WERI-Rb-1 (cell line): ENCODE measurements around the gene ERVFRD-1.

Source experiments
- DNase-seq: peaks from one replicate; pipeline ENCODE4 v3.0.0-alpha.2; 2020
- H3K27ac ChIP-seq: fragments of 250-450 bp; sonication (Bioruptor Pico); 2 replicates; pipeline ENCODE4 v1.5.1; 2020; ENCODE audit warnings: mild to moderate bottlenecking, moderate library complexity
- H3K27me3 ChIP-seq: fragments of 250-450 bp; sonication (Bioruptor Pico); 2 replicates; pipeline ENCODE4 v1.5.1; 2021; ENCODE audit warnings: mild to moderate bottlenecking, low read depth, moderate library complexity; ENCODE audit not compliant: insufficient read depth, severe bottlenecking
- H3K36me3 ChIP-seq: fragments of 250-450 bp; sonication (Bioruptor Pico); 2 replicates; pipeline ENCODE4 v1.5.1; 2020; ENCODE audit warnings: mild to moderate bottlenecking, moderate library complexity
- H3K4me3 ChIP-seq: 2 replicates; pipeline ENCODE4 v1.5.1; 2011; ENCODE audit warnings: low read depth, mild to moderate bottlenecking, control low read depth, low read length
- H3K9me3 ChIP-seq: fragments of 250-450 bp; sonication (Bioruptor Pico); 2 replicates; pipeline ENCODE4 v1.5.1; 2021; ENCODE audit warnings: mild to moderate bottlenecking, moderate library complexity; ENCODE audit not compliant: severe bottlenecking
- TF ChIP-seq, protein P1 (sequence below): IDR thresholded peaks from 2 replicates; pipeline ENCODE4 v1.5.1; 2011; ENCODE audit warnings: low read depth, mild to moderate bottlenecking, control low read depth, inconsistent platforms, low read length

Gene ERVFRD-1

GRCh38 chr6:11067348-11067747, 44.2 kb downstream of the ERVFRD-1 start:
- H3K27me3 ChIP-seq, result no peaks in the 10 kb centered on the region
- no peaks in the 10 kb centered on the region for H3K36me3 ChIP-seq
- no peaks in the 10 kb centered on the region for H3K9me3 ChIP-seq
- TF ChIP-seq, protein P1, sequence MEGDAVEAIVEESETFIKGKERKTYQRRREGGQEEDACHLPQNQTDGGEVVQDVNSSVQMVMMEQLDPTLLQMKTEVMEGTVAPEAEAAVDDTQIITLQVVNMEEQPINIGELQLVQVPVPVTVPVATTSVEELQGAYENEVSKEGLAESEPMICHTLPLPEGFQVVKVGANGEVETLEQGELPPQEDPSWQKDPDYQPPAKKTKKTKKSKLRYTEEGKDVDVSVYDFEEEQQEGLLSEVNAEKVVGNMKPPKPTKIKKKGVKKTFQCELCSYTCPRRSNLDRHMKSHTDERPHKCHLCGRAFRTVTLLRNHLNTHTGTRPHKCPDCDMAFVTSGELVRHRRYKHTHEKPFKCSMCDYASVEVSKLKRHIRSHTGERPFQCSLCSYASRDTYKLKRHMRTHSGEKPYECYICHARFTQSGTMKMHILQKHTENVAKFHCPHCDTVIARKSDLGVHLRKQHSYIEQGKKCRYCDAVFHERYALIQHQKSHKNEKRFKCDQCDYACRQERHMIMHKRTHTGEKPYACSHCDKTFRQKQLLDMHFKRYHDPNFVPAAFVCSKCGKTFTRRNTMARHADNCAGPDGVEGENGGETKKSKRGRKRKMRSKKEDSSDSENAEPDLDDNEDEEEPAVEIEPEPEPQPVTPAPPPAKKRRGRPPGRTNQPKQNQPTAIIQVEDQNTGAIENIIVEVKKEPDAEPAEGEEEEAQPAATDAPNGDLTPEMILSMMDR, result no peak
- no peak overlapping the region for H3K4me3 ChIP-seq
- H3K27ac ChIP-seq, result no peak overlapping the region
- DNase-seq, result no peak

DNA sequence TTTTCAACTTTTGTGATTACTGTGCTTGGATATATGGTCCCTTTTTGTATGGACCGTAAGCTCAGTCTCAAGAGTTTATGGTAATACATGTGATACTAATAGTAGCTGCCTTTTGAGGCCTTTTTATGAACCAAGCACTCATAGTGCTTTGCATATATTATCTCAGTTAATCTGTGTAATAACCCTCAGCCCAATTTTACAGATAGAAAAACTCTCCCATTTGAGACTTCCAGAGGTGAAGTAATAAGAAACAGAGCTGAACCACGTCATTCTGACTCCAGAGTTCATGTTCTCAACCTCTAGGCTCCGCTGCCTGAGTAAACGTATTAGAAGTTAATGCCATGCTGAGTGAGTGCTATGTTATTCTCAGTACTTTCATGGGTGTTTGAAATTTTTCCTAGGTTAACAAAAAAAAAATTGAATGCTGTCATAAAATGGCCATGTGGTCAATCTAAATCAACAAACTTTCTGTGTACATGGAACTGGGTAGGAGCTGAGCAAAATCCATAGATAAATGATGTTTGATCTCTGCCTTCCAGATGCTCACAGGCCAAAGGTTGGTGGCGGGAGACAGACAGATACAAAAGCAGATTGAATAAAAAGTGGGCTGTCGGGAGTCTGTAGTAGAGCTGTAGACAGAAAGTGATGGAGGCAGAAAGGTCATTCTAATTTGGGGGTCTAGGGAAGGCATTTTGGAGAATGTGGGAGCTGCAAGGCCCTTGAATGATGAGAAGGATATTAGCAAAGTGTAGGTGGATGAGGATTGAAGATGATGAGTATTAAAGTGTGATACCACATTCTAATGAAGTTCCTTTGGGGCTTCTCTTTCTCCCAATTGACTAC, 44.8 kb downstream of the ERVFRD-1 start:
- H3K9me3 ChIP-seq, result no peaks in the 10 kb centered on the region
- no peak for DNase-seq
- H3K4me3 ChIP-seq, result no peak overlapping the region
- H3K27me3 ChIP-seq, result no peaks in the 10 kb centered on the region
- no peaks in the 10 kb centered on the region for H3K36me3 ChIP-seq
- H3K27ac ChIP-seq, result no peak overlapping the region
- TF ChIP-seq, protein P1, result no peak

- peak; percentile 40 for DNase-seq
- H3K36me3 ChIP-seq, result no peaks in the 10 kb centered on the region
- H3K4me3 ChIP-seq, result no peak overlapping the region
- H3K27ac ChIP-seq, result peak overlapping the region; percentile 29
- no peaks in the 10 kb centered on the region for H3K9me3 ChIP-seq
- H3K27me3 ChIP-seq, result no peaks in the 10 kb centered on the region
- TF ChIP-seq, protein P1, result no peak
Observed at GRCh38 chr6:11065436-11066202, 45.9 kb downstream of the ERVFRD-1 start.

DNA sequence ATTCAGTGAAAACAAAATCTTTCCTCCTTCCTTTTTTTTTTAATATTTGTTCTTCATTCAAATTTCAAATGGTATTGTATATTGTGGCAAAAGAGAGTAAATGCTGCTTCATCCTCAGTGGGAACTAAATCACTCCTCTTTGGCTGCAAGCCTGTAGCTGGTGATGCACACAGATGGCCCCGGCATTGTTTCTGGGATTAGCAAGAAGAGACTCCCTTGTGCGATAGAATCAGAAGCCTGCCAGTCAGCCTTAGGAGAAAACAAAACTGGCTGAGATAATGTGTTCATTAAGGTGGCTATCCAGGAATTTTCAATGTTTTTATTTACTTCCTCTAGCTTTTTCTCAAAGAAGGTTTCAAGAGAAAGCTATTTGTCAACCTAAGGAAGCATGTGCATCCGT, 46.7 kb downstream of the ERVFRD-1 start:
- no peaks in the 10 kb centered on the region for H3K27me3 ChIP-seq
- no peaks in the 10 kb centered on the region for H3K36me3 ChIP-seq

DNA sequence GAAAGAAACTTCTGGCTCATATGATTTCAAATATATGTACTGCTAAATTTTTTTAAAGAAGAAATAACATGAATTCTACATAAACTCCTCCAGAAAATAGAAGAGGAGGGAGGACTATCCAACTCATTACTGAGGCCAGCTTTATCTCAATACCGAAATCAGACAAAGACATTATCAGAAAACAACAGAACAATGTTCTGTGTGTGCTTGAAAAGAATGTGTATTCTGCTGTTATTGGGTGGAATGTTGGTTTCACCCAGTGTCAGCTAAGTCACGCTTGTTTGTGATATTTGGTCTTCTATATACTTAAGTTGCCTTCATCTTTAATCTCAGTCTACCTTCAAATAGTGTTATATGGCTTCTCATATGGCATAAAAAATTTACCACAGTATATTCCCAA, 48.8 kb downstream of the ERVFRD-1 start:
- TF ChIP-seq, protein P1, result no peak
- no peak for DNase-seq
- H3K27ac ChIP-seq, result no peak overlapping the region

More for the DNA sequence above, 46.7 kb downstream of the ERVFRD-1 start:
- Histone ChIP-seq H3K9me3 (no peaks in the 10 kb centered on the region), H3K27ac (peak overlapping the region; percentile 29), H3K4me3 (no peak overlapping the region)
- TF ChIP-seq, protein P1, result no peak
- peak; percentile 88 for DNase-seq

More for the DNA sequence above, 48.8 kb downstream of the ERVFRD-1 start:
- Histone ChIP-seq H3K4me3 (no peak overlapping the region), H3K27me3 (no peaks in the 10 kb centered on the region), H3K9me3 (no peaks in the 10 kb centered on the region), H3K36me3 (no peaks in the 10 kb centered on the region)
